PC-9 (cell line): ENCODE data around the gene DIAPH3. TPM values are rescaled to one million over a fixed set of nuclear protein-coding genes. Genes with fewer than 3 reads are reported as not detected.

Experiments
- BruUV-seq: library from RNA; stranded (reverse); fragments of 400-500 nt; replicated peaks from 2 replicates; lab custom pipeline; 2021; lab: Mats Ljungman, UMichigan
- CTCF ChIA-PET: fragments of 300-600 bp; sonication (Branson Sonifier 250); formaldehyde crosslinking; loops from one replicate; lab custom pipeline; 2022; ENCODE audit warnings: antibody characterized with exemption; lab: Charles Lee
- POLR2A ChIA-PET: fragments of 300-600 bp; sonication (Branson Sonifier 250); formaldehyde crosslinking; loops from one replicate; lab custom pipeline; 2022; ENCODE audit warnings: antibody characterized with exemption; ENCODE audit not compliant: unreplicated experiment; lab: Charles Lee
- DNase-seq, 2 experiments: peaks; one replicate each; pipeline versions ENCODE4 v3.0.0 to v3.0.0-alpha.2; 2015 to 2022; ENCODE audit warnings: mixed read lengths in 1 of 2
- H2AFZ ChIP-seq: fragments of 200-600 bp; sonication (generic); 2 replicates; pipeline ENCODE4 v1.8.1; 2017; ENCODE audit warnings: antibody characterized with exemption
- H3F3A ChIP-seq: fragments of 200-600 bp; sonication (generic); 2 replicates; pipeline ENCODE4 v1.8.1; 2017; ENCODE audit warnings: antibody characterized with exemption, mild to moderate bottlenecking, low read depth; ENCODE audit not compliant: insufficient read depth
- H3K27ac ChIP-seq: fragments of 200-600 bp; sonication (generic); 2 replicates; pipeline ENCODE4 v1.6.1; 2016; ENCODE audit warnings: mixed run types
- H3K27me3 ChIP-seq: fragments of 200-600 bp; sonication (generic); 2 replicates; pipeline ENCODE4 v1.6.1; 2016; ENCODE audit warnings: low read depth, mixed run types; ENCODE audit not compliant: insufficient read depth
- H3K36me3 ChIP-seq: fragments of 200-600 bp; sonication (generic); 2 replicates; pipeline ENCODE4 v1.6.1; 2016; ENCODE audit warnings: low read depth, mixed run types
- H3K4me1 ChIP-seq: fragments of 200-600 bp; sonication (generic); replicated peaks from 2 replicates; pipeline ENCODE4 v1.6.1; 2016; ENCODE audit warnings: mixed run types; ENCODE audit not compliant: insufficient read depth
- H3K4me2 ChIP-seq: fragments of 200-600 bp; sonication (generic); 2 replicates; pipeline ENCODE4 v1.6.1; 2017; ENCODE audit warnings: mixed run types
- H3K4me3 ChIP-seq: fragments of 200-600 bp; sonication (generic); 2 replicates; pipeline ENCODE4 v1.6.1; 2016; ENCODE audit warnings: mixed run types
- H3K79me2 ChIP-seq: fragments of 200-600 bp; sonication (generic); 2 replicates; pipeline ENCODE4 v1.6.1; 2017; ENCODE audit warnings: low read depth, mixed run types
- H3K9me2 ChIP-seq: fragments of 200-600 bp; sonication (generic); 2 replicates; pipeline ENCODE4 v1.8.1; 2017; ENCODE audit warnings: mild to moderate bottlenecking; ENCODE audit not compliant: insufficient read depth
- H3K9me3 ChIP-seq: fragments of 200-600 bp; sonication (generic); 2 replicates; pipeline ENCODE4 v1.8.1; 2016; ENCODE audit warnings: low read depth; ENCODE audit not compliant: insufficient read depth
- H4K20me1 ChIP-seq: fragments of 200-600 bp; sonication (generic); 2 replicates; pipeline ENCODE4 v1.8.1; 2017; ENCODE audit not compliant: insufficient read depth
- CTCF ChIP-seq: fragments of 200-600 bp; sonication (generic); conservative IDR thresholded peaks from 2 replicates; pipeline ENCODE4 v1.6.1; 2017; ENCODE audit warnings: mixed run types, antibody characterized with exemption, mild to moderate bottlenecking, moderate library complexity
- EZH2 ChIP-seq: fragments of 200-600 bp; sonication (generic); IDR thresholded peaks from 2 replicates; pipeline ENCODE4 v1.8.0; 2017; ENCODE audit warnings: antibody characterized with exemption, low read depth
- intact Hi-C: fragments of 100-400 bp; cut with micrococcal nuclease; formaldehyde crosslinking; loops from one replicate; pipeline ENCODE4 v1.10.0; 2022; ENCODE audit not compliant: unreplicated experiment
- total RNA-seq: library from RNA; stranded (reverse); gene quantifications from 2 replicates; pipeline ENCODE4 v1.2.3, GENCODE V29; 2021

DIAPH3 gene
- total RNA-seq, 1 experiment from 2014 or later: 39.3 TPM

DNA sequence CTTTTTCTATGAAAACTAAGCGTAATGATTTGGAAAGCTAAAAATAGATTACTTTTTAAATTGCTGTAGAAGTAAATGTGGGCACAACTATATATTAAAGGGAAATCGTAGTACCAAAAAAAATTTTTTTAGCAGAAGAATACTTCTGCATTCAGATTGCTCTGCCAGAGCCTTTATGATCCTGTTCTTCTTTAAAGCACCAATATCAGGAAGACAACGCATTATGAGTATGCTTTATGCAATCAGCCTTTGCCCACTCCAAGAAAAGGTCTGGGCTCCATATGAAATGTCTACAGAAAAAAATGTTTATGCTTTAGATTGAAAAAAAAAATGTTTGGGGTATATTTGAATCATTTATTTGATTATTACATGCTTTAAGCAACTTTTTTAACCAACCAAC, 137.4 kb downstream of the DIAPH3 start:
- ChIA-PET POLR2A (no interaction called here), CTCF (no interaction called here)
- H3K4me1 ChIP-seq: no peaks in the 10 kb centered on the region
- no peaks in the 10 kb centered on the region for H3K9me3 ChIP-seq
- BruUV-seq: no TSS peak
- no peaks in the 10 kb centered on the region for H3K79me2 ChIP-seq
- H4K20me1 ChIP-seq: no peaks in the 10 kb centered on the region
- H3K4me3 ChIP-seq: no peak overlapping the region
- peaks cover 2% of the 10 kb centered on the region; the same call in 1 of the 2 replicates for H3K9me2 ChIP-seq
- H3K4me2 ChIP-seq: no peak overlapping the region
- H3F3A ChIP-seq: no peaks in the 10 kb centered on the region
- no peak overlapping the region for H3K27ac ChIP-seq
- intact Hi-C loops: loop anchor here (5.0 kb wide), 1 partner anchor 46 kb away; no protein-coding TSS in a partner anchor
- H3K27me3 ChIP-seq: no peaks in the 10 kb centered on the region
- TF ChIP-seq EZH2 (no peak), CTCF (no peak)
- no peaks in the 10 kb centered on the region for H3K36me3 ChIP-seq
- no peak overlapping the region for H2AFZ ChIP-seq
- DNase-seq: no peak

DNA sequence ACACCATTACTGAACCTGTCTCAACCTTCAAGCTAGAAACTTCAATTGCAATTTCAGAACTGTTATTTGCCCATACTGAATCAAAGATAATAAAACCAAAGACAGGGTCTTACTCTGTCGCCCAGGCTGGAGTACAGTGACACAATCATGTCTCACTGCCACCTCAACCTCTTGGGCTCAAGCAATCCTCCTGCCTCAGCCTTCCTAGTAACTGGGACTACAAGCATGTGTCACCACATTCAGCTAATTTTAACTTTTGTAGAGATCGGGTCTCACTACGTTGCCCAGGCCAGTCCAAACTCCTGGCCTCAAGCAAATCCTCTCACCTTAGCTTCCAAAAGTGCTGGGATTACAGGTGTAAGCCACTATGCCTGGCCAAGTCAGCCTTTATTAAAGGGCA, 143.4 kb downstream of the DIAPH3 start:
- no peaks in the 10 kb centered on the region for H4K20me1 ChIP-seq
- H3K4me2 ChIP-seq: no peak overlapping the region
- H3K9me2 ChIP-seq: peaks cover 3% of the 10 kb centered on the region; the same call in 1 of the 2 replicates
- H3F3A ChIP-seq: no peaks in the 10 kb centered on the region
- no peaks in the 10 kb centered on the region for H3K4me1 ChIP-seq
- no peak for DNase-seq
- H3K4me3 ChIP-seq: no peak overlapping the region
- H3K27me3 ChIP-seq: no peaks in the 10 kb centered on the region
- CTCF ChIA-PET: no interaction called here
- no TSS peak for BruUV-seq
- H3K36me3 ChIP-seq: no peaks in the 10 kb centered on the region
- POLR2A ChIA-PET: no interaction called here
- no peak for TF ChIP-seq EZH2
- TF ChIP-seq CTCF: no peak
- H3K79me2 ChIP-seq: no peaks in the 10 kb centered on the region
- no peak overlapping the region for H3K27ac ChIP-seq
- H3K9me3 ChIP-seq: no peaks in the 10 kb centered on the region
- intact Hi-C loops: no loop called here
- no peak overlapping the region for H2AFZ ChIP-seq

DNA sequence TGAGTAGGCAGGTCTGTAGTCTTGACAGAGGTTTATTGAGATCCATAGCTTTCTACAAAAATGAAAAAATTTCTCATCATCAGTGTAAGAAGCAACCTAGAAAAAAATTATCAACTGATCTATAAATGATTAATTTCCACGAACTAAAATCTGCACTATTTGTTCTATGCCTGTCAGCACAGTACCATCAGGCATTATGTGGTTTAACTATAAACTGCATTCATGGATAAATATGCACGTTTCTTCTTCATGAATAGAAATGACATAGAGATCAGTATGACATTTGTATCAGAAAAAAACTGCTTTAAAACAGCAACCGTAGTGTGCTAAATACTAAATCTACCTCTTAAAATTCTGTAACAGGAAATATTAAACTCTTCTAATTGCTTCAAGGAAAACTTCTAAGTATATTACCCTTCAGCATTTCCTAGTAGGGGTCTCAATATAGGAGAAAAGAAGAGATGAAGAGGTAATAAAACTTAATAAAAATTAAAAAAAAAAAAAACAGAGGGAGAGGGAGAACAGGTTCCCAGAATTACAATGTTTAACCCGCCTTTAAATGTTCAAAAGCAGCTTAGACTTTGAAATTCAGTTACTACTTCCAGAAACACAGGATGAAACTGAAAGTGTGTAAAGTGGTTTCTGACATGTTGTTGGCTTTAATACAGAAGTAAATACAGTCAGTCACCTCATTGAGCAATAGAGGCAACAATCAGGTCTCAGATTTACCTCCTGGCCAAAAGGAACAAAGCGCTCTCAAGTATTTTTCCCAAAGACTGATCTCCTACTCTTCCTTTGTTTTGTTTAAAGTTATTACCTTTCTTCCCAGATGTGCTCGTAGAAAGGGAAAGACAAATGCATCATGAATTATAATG, 144.4 kb downstream of the DIAPH3 start:
- H3K4me3 ChIP-seq: no peak overlapping the region
- H4K20me1 ChIP-seq: no peaks in the 10 kb centered on the region
- no peaks in the 10 kb centered on the region for H3K27me3 ChIP-seq
- DNase-seq: no peak
- peaks cover 3% of the 10 kb centered on the region; the same call in 1 of the 2 replicates for H3K9me2 ChIP-seq
- ChIA-PET POLR2A (no interaction called here), CTCF (no interaction called here)
- intact Hi-C loops: no loop called here
- H3K79me2 ChIP-seq: no peaks in the 10 kb centered on the region
- BruUV-seq: no TSS peak
- H3K4me2 ChIP-seq: no peak overlapping the region
- H3K4me1 ChIP-seq: no peaks in the 10 kb centered on the region
- no peak overlapping the region for H3K27ac ChIP-seq
- H3K9me3 ChIP-seq: no peaks in the 10 kb centered on the region
- H3K36me3 ChIP-seq: no peaks in the 10 kb centered on the region
- no peak overlapping the region for H2AFZ ChIP-seq
- TF ChIP-seq CTCF: no peak
- TF ChIP-seq EZH2: no peak
- no peaks in the 10 kb centered on the region for H3F3A ChIP-seq
